WERI-Rb-1 (cell line): ENCODE results near the gene ANO10.
"Not testable (repeated sequence)": the region's sequence is repeated elsewhere in the genome, so short reads cannot be mapped to it uniquely, and the experiment has no call there.

Experiments
- DNase-seq: peaks from one replicate; pipeline ENCODE4 v3.0.0-alpha.2; 2020
- H3K27ac ChIP-seq: fragments of 250-450 bp; sonication (Bioruptor Pico); 2 replicates; pipeline ENCODE4 v1.5.1; 2020; ENCODE audit warnings: mild to moderate bottlenecking, moderate library complexity
- H3K27me3 ChIP-seq: fragments of 250-450 bp; sonication (Bioruptor Pico); 2 replicates; pipeline ENCODE4 v1.5.1; 2021; ENCODE audit warnings: mild to moderate bottlenecking, low read depth, moderate library complexity; ENCODE audit not compliant: insufficient read depth, severe bottlenecking
- H3K36me3 ChIP-seq: fragments of 250-450 bp; sonication (Bioruptor Pico); 2 replicates; pipeline ENCODE4 v1.5.1; 2020; ENCODE audit warnings: mild to moderate bottlenecking, moderate library complexity
- H3K4me3 ChIP-seq: 2 replicates; pipeline ENCODE4 v1.5.1; 2011; ENCODE audit warnings: low read depth, mild to moderate bottlenecking, control low read depth, low read length
- H3K9me3 ChIP-seq: fragments of 250-450 bp; sonication (Bioruptor Pico); 2 replicates; pipeline ENCODE4 v1.5.1; 2021; ENCODE audit warnings: mild to moderate bottlenecking, moderate library complexity; ENCODE audit not compliant: severe bottlenecking
- CTCF ChIP-seq: IDR thresholded peaks from 2 replicates; pipeline ENCODE4 v1.5.1; 2011; ENCODE audit warnings: low read depth, mild to moderate bottlenecking, control low read depth, inconsistent platforms, low read length

Gene ANO10

GRCh38 chr3:43523454-43524053 is 98.3 kb downstream of the ANO10 start:
- Histone ChIP-seq H3K9me3 (no peaks in the 10 kb centered on the region), H3K27me3 (no peaks in the 10 kb centered on the region), H3K4me3 (no peak overlapping the region), H3K36me3 (no peaks in the 10 kb centered on the region), H3K27ac (no peak overlapping the region)
- DNase-seq: no peak
- TF ChIP-seq CTCF: no peak

GRCh38 chr3:43522727-43523362 is 99.0 kb downstream of the ANO10 start:
- Histone ChIP-seq H3K9me3 (no peaks in the 10 kb centered on the region), H3K4me3 (no peak overlapping the region), H3K27me3 (no peaks in the 10 kb centered on the region), H3K27ac (no peak overlapping the region), H3K36me3 (no peaks in the 10 kb centered on the region)
- TF ChIP-seq CTCF: no peak
- DNase-seq: no peak

GRCh38 chr3:43521941-43522340 is 99.9 kb downstream of the ANO10 start:
- Histone ChIP-seq H3K9me3 (no peaks in the 10 kb centered on the region), H3K27me3 (no peaks in the 10 kb centered on the region), H3K27ac (no peak overlapping the region), H3K4me3 (no peak overlapping the region), H3K36me3 (no peaks in the 10 kb centered on the region)
- TF ChIP-seq CTCF: no peak
- DNase-seq: no peak

- not testable (repeated sequence) for H3K4me3 ChIP-seq, H3K9me3 ChIP-seq, H3K27ac ChIP-seq, DNase-seq, H3K36me3 ChIP-seq, H3K27me3 ChIP-seq
These were observed 103.3 kb downstream of the ANO10 start for GRCh38 chr3:43518515-43518914.

GRCh38 chr3:43515970-43516635 is 105.7 kb downstream of the ANO10 start:
- Histone ChIP-seq H3K27me3 (no peaks in the 10 kb centered on the region), H3K27ac (no peak overlapping the region), H3K36me3 (no peaks in the 10 kb centered on the region), H3K9me3 (no peaks in the 10 kb centered on the region), H3K4me3 (no peak overlapping the region)
- no peak for TF ChIP-seq CTCF
- no peak for DNase-seq

GRCh38 chr3:43515208-43515917 is 106.4 kb downstream of the ANO10 start:
- no peak overlapping the region for H3K27ac ChIP-seq
- TF ChIP-seq CTCF: no peak
- no peak for DNase-seq

More at GRCh38 chr3:43515208-43515917, 106.4 kb downstream of the ANO10 start:
- Histone ChIP-seq H3K4me3 (no peak overlapping the region), H3K9me3 (no peaks in the 10 kb centered on the region), H3K27me3 (no peaks in the 10 kb centered on the region), H3K36me3 (no peaks in the 10 kb centered on the region)
